HCT116 (cell line): ENCODE measurements around the gene PRLR.

ENCODE experiments used
- CTCF ChIP-seq, 3 experiments: fragments of 200-600 bp in 1 of 3; sonication (generic) in 1 of 3; IDR thresholded peaks in 2 of 3; conservative IDR thresholded peaks in 1 of 3; 2 replicates each; pipeline ENCODE4 v1.5.1; 2012 to 2017; ENCODE audit warnings: low read depth in 2 of 3, low read length in 2 of 3, antibody characterized with exemption in 1 of 3, borderline replicate concordance in 1 of 3, control low read depth in 1 of 3, mild to moderate bottlenecking in 1 of 3, mixed read lengths in 1 of 3, mixed run types in 1 of 3, moderate library complexity in 1 of 3; ENCODE audit not compliant: insufficient read depth in 1 of 3
- SP1 ChIP-seq: IDR thresholded peaks from 2 replicates; pipeline ENCODE4 v1.6.1; 2012; ENCODE audit warnings: low read depth

- peak; percentile 35 to 72 (median 71); a peak in 5 of 6 replicates for TF ChIP-seq CTCF (IDR thresholded peaks at IDR 0.05 in 2 of 3, conservative IDR thresholded peaks at IDR 0.05 in 1 of 3; ENCODE audit: borderline replicate concordance in 1 of 3, insufficient read depth in 1 of 3, low read depth in 2 of 3, low read length in 2 of 3)
- no peak for TF ChIP-seq SP1
Measured at GRCh38 chr5:35089334-35090314, 140.7 kb downstream of the PRLR start.
